ENCODE results near the gene CBX8.
A peak's percentile ranks its signal among the peaks of the same experiment; 100 is the strongest.

CBX8 gene

DNA sequence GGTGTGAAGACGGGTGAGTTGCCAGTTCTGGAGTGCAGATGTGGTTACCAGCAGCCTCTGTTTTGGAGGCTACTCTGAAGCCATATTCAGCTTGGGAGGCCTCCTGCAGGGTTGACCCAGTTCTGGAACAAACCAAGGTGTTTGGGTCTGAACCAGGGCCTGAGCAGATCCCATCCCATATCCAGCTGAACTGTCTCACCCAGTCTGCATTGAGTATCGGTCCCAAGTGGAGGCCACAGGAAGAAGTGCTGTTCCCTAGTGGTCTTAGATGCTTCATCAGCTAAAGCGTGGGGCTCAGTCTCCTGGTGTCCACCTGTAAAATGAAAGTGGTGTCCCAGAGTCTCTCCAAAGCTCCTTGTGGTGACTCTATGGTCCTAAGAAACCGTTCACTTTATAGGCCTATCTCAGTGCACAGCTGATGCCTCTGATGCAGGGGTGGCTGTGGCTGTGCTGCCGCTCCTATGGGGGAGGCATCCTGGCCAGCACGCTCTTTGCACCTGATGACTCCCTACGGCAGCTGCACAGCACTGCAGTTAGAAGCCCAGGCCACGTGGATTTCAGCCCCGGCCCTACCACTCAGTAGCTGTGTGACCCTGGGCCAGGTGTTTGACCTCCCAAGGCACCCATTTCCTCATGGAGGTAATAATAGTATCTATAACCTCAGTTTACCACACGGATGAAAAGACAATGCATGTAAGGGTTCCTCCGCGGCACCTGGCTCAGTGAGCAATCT lies 21.3 kb upstream of the CBX8 start:
- DNase-seq: peak; percentile 29

DNA sequence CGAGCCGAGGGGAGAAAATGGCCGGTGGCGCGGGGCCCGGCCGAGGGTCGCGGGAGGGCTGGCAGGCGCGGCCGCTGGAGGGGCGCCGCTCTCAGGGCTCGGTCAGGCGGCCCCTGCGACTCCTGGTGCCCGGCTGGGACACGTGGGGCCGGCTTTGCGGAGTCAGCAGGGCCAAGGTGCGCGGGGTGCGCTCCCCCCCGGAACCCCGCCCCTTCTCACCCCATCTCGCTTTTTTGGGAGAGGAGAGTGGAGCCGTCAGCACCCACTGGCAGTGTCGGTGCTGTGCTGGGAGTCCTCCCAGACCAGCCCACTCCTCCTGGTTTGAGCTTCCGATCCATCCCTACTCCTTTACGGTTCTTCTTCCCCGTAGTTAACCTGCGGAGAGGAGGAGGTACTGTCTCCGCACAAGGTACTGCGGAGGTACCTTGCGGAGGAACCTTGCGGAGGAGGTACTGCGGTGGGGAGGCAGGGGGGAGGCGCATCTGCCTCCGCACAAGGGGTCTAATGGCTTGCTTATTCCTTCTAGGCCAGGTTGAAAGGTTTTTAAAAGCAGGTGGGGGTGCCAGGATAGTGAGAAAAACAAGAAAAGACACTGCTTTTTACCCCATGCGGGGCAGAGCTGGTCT lies 19.1 kb upstream of the CBX8 start:
- no peak for DNase-seq

DNA sequence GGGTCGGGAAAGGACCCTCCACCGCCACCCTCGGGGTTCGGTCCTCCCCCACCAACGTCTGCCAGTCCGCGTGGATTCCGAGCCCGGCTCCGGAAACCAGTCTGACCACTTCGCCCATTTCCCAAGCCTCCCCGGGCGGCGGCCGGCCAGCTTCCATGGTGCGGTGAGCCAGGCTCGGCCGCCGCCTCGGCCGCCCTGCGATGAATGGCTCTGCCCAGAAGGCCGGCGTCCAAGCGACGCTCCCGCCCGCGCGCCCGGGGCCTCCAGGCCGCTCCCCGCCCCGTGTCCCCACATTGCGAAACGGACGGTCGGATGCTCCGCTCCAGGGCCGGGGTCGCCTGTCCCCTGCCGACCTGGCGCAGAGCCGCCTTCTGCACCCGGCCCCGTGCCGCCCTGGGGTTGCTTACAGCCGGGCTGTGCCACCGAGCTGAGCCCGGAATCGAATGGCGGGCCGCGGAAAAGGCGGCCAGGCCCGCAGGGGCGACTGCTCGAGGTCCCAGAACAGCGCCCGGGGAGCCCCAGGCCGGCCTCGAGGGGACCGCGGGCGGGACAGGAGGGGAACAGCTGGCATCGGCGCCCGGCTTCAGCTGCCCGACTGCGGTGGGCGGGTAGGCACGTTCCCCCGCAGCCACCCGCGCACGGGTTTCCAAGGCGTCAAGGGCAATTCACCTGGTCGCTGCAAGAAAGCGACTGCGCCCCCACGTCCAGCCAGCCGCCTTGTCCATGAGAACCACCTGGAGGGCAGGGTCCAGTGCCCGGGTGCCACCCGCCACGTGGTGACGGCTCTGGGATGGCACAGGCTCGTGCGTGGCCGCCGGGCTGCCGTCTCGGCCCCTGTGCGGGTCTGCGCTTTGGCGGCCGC lies 18.3 kb upstream of the CBX8 start:
- DNase-seq: no peak

DNA sequence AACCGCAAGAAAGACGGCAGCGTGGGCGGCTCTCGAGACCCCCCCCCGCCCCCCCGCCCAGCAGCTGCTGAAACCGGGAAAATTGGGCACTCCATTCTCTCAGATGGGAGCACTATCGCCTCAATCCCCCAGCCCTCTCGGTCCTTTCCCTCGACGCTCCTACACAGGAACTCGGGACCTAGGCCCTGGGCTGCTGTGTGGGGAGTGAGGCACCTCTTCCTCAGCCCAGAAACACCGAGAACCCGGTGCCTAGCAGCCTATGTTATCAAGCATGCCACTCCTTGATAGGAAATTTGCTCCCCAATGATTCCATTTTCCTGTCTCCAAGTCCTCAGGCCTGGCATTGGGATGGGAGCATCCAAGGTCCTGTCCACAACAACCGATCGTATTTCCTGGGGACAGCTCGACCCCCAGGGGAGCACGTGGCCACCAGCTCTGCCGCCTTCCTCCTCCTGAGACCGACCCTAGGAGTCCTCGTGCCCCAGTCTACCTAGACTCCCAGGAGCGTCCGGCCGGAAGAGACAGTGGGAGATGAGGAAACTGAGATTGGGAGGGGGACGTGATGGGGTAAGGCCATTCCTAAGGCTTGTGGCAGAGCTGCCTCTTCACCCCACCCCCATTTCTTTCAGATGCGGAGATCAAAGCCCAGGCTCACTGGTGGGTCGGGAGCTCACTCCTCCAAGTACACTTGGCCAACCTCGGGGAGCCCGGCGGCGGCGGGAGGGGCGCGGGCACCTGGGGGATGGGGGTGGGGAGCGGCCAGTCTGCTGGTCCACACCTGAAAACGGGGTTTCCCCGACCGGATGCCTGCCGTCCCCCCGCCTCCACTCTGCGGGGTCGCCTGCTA lies 17.5 kb upstream of the CBX8 start:
- no peak for DNase-seq

DNA sequence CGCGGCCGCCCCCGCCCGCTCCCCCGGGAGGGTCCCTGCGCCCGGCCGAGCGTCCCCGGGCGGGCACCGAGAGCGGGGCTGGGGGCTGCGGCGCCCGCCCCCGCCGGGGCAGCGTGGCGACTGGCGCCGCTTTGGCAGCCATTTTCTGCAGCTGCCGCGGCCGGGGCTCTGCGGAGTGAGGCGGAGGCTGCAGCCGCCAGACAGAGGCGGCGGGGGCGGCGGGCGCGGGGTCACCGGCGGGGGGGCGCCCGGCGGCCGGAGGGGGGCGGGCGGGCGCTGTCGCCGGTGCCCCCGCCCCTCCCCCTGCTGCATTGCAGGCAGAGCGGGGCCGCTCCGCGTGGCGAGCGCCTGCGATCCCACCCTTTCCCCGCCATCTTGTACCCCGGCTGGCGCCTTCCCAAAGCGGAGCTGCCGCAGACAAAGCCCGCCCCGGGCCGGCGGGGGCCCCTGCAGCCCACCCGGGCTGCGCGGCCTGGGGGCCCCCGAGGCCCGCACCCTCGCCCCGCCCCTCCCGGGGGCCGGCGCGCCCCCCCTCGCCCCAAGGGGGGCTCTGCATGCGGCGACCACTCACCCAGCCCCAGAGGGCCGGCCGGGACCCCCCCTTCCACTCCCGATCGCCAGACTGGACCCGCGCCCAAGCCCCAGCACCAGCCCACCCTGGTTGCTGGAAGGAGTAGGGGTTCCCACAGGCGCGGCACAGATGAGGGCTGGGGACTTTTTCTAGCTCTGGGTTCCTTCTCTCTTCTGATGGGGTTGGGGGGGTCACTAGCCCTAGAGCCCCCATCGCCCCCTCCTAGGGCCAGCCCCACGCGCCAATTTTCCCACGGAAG lies 16.6 kb upstream of the CBX8 start:
- peak; percentile 58 for DNase-seq

DNA sequence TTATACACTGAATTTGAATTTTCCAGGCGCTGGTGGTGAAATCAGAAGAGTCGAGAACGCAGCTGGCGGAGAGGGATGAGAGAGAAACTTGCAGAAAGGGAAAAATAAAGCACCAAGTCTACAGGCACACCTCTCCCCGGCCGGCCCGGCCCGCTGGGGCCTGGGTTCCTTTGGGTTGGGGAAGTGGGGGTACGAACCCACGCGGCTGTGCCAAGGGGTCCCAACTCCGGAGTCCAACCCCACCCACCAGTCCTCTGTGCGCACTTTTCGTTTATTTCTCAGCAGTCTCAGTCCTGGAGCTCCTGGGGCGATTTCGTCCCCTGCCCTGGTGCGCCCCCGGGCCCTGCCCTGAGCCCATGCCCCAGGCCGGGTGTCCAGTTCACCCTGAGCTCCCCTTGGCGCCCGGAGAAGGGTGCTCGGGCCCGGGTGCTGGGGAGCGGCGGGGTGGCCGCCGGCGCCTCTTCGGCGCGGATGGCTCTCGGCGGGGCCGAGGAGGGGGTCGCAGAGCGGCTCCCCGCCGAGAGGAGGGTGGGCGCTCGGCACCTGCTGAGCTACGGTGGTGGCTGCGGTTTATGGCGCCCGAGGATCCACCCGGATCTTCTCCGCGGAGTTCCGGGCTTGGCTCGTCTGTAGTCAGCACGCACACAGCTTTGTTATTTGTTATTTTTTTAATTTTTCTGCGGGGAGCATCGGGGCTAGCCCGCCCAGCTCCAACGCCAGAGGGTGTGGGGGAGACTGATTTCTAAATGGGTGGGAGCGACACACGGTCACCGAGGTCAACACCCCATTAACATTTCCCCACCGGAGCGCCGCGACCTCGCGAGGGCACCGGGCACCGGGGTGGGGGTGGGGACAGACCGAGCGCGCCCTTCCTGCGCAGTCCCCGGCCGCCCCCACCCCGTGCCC lies 15.7 kb upstream of the CBX8 start:
- no peak for DNase-seq

DNA sequence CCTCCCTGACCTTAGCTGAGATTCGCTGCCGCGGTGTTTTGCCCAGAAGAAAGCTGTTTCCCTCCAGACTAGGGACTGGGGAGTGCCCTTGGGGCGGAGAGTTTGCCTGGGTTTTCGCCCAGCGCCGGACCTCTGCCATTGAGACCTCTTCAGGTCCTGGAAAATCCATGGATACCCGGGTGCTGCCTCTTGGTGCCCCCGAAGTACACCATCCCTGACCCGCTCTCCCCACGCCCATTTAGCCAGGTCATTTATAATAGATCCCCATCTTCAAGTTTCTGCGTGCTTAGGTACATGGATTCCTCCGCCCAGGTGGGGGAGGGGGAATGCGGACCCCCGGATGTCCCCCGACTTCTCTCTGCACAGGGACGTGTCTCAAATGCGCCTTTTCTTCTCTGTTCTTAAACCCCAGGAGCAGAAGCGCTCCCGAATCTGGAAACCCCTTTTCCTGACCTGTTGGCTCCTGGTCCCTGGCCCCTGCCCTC lies 15.0 kb upstream of the CBX8 start:
- DNase-seq: no peak

DNA sequence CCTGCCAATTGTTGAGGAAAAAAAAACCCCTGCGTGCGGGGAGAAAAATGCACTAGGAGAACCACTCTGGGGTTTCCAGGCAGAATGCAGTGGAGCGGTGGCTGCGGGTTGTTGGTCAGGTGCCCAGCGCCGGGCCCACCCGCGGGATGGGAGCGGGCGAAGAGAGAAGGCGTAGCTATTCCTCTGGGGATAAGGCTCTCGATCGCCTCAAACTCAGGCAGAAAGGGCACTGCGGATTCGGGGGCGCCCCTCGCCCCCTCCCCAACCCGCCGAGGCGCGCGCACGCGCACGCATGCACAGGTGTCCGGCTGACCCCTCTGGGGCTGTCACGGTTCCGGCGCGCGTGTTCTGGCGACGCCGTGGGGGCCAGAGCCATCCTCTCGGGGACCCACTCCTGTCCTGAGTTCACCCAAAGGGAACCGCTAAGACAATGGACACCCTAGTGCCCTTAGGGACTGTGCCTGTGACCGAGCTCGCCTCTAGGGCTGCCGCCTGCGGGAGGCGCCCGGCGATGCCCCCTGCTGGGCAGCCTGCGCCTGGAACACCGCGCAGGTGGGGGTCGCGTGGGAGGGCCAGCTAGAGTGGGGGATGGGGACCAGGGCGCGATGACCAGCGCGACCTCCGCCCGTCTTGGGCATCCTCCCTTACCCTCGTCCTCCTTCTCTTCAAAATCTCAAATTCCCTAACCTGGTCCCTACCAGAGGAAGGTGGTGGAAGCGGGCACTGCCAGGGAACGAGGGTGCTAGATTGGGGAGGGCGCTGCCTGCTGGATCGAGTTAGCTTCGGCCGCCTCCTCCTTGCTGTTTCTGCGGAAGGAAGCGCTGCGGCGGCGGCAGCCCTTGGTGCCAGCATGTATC lies 14.4 kb upstream of the CBX8 start:
- DNase-seq: peak; percentile 54

DNA sequence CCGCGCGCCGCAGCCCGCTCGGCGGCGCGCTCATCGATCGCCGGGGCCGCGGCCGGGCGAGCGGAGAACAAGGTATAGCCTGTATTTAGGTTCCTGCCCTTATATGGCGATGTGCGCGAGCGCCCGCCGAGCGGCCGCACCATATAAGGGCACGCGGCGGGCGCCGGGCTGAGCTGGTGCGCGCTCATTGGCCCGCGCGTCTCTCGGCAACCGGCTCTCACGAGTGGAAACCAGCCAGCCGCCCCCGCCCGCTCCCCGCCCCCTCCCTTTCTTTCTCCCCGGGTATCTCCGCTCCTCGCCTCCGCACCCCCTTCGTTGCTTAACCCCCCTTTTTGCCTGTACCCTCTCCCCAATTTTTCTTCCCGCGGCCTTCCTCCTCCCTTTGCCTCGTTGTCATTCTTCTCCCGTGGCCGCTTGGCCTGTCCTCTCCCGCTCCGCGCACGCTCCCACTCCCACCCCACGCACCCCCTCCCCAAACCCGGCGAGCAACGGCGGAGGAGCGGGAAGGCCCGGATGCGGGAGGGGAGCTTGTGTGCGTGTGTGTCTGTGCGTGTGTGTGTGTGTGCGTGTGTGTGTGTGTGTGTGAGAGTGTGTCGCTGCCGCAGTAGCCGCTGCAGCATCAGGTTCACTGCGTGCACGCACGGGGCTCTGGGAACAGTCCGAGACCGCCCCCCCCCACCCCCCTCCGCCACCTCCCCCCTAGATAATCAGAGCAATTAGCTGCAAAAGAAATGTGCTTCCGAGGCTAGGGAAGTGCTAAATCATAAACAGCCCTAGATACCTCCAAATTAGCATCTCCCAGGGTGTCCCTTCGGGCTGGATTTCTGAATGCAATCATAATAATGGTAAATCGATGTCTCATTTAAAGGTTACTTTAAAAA lies 13.5 kb upstream of the CBX8 start:
- DNase-seq: peak; percentile 94

DNA sequence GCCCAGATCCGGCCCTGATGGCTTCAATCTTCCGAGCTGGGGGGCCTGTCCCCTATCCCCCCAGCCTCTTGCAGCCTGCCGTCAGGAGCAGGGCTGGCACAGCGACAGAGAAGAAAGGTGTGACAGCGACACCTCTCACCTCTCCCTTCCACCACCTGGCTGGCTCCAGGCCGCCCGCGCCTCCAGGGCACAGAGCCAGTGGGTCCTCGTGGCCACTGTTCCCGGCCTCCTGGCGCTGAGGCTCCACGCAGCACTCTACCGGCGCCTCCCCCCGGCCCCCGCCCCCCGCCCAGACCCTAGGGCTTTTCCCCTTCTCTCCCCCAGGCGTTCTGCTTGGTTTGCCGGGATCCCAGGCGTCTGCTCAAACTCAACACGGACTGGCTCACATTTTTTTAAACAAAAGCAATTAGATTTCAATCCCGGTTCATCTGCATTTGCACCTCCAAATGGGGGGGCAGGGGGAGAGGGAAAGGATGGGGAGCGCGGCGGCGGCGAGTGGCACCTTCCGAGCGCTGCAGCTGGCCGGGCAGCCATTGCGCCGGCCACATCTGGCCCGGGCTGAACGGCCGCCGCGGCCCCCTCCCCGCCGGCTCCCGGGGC lies 12.8 kb upstream of the CBX8 start:
- DNase-seq: peak; percentile 43

DNA sequence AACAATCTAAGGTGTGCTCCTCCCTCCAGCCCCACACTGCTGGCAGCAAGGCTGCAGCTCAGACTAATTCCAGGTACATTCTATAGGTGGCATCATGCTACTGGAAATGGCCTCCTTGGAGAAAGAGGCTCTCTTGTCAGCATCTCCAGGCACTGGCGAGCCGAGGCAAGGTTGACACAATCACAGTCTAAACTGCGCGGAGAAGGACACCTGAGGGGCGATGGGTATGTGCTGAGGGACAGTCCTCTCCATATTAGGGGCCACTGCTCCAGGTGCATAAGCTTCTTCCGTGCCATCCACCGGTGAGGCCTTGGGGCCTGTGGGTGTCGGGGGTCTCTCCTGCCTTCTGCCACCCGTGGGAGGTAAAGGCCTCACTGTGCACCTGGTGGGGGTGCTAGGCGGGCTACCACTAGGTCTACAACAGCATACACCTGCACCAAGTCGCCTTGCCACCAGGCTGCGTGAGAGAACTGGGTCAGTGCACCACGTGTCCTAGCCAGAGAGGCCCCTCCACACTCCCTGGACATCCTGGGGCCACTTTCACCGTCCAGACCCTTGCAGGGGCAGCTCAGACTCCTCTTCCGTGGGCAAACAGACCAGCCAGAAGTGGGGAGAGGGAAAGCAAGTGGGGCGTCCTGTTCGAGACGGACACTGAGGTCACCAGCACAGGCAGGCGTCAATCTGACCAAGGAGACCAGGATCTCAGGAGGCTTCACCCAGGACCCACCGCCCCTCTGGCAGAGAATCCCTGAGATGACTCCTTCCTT lies 12.1 kb upstream of the CBX8 start:
- DNase-seq: peak; percentile 62

DNA sequence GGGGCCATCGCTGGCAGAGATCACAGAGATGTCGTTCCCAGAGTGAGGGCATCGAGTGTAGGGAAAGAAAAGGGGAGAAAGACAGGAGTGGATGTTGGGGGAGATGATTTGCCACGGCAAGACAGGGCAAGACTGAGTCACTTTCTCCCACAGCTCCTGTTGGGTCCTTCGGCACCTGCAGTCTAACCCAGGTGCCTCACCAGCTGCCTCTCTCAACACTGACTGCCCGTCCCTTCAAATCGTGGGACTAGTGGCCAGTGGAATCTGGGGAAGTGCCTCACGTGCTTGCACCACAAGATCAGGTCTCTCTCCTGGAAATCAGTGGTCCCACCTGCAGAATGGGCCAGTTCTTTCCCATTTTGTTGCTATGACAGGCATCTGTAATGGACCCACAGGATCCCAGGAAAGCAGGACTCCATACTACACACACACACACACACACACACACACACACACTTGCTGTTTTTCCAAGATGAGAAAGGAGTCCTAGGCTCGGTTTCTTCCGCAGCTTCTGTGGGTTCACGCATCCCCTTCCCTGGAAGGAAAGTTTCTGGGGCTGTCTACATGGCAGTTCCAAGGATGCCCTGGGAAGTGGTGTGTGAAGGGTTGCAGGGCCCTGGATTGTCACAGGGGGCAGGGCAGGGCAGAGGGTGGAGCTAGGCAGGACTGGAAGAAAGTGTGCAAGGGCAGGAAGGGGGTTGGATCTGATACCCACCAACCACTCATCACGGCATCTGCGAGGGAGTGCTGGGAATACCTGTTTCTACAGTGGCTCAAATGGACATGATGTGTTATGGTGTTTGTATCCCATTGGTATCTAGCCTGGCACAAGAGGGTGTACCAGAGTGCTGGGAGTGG lies 10.2 kb upstream of the CBX8 start:
- no peak for DNase-seq

DNA sequence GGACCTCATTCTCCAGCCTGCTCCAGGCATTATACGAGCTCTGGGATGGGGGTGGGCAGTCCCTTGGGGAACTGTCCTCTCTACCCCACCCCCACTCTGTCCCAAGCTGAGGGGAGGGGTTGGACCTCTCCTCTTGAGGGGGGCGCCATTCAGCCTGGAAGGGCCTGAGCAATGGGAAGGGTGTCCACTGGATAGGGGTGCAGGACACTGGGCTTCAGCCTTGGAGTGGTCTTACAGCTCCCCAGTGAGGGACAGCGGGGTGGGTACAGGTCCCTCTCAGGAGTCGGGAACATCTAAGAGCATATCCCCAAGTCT lies 9.5 kb upstream of the CBX8 start:
- DNase-seq: no peak

DNA sequence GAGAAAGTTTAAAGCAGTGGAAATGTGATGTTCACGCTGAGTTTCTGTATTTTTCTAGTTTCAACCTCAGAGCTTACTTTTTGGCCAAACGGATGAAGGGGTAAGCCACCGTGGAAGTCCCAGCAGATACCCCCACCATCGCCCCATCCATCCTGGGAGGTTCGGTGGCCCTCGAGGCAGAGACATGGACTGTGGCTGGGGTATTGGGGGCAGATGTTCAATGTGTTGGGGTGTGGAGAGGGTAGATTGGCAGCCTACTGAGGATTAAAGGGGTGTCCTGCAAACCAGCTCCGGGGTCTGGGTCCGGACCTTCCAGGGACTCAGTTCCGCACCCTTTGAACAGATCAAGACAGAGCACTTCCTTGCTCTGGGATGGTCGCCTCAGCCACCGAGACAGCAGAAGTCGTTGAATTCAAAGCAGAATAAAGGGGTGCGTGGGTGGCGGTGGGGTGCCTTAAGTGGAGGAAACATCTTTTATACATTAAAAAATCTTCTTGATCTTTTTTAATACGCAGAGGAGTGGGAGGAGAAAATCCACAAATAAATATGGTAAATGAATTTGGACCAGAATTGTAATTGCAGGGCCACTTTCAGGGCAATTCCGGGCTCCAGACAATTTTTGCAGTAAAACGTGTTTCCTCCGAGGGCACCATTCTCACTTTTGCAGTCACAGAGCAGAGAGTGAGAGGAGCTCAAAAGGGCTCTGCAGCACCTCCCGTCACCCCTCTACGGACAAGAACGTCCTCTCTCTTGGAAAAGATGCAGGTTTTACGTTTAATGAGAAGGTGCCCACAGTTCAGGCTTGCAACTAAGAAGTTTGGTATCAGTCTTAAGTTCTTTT lies 8.2 kb upstream of the CBX8 start:
- no peak for DNase-seq

DNA sequence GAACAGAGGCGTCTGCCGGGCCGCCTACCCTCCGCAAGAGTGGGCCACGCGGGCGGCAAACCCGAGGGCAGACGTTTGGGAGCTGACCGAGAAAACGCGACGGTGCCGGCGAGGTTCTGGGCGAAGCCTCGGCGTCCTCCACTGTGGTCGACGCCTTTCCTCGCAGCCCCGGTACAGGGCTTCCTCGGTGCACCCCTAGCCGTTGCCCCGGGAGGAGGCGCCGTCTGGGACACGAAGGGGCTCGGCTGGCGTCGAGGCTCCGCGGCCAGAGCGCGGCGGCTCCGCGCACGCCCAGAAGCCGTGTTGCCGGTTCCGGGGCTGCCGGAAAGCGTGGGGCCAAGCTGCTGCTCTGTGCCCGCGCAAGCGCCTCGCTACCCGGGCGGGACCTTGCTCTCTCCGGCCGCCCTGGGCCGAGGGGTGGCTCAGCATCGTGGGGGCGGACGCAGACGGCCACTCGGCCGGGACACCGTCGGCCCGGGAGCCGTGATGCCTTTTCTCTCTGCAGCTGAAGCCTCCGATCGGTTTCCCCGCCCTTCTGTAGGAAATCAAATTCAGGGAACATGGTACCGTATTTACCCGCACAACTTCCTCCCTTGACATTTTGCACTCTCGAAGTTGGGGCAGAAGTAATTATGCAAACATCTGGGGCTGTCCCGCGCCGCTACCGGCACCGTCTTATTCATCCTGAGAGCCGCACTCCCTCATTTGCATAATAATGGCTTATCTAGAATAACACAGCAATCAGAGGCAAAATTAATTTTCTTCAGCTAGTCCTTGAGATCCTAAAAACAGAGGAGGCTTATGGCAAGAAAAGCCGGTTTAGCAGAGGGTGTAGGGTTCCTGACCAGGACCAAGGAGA lies 7.3 kb upstream of the CBX8 start:
- DNase-seq: peak; percentile 33

Data from NCI-H774 (cell line).